Measurements from ENCODE around the gene FCGBP. TPM values are rescaled to one million over a fixed set of nuclear protein-coding genes. Genes with fewer than 3 reads are reported as not detected.

The FCGBP gene
- total RNA-seq, 1 experiment from 2014 or later, result 5.7 TPM

- no TSS peak for BruUV-seq (replicated peaks)
- POLR2A ChIA-PET, result no interaction called here
- intact Hi-C loops (cut with micrococcal nuclease), result no loop called here
- H3K4me1 ChIP-seq (ENCODE audit: control insufficient read depth in 1 of 2, insufficient read depth in 2 of 2, low read length in 2 of 2), result no peaks in the 10 kb centered on the region
- no peak overlapping the region for H3K27ac ChIP-seq (ENCODE audit: low read depth, low read length)
- RAD21 ChIA-PET (ENCODE audit: low non-redundant PET in 1 of 2, low total read pairs in 2 of 2, uncharacterized antibody in 2 of 2, unreplicated experiment in 2 of 2), result no interaction called here
- DNase-seq (ENCODE audit: low read depth, low spot score) (no peak), ATAC-seq (no peak)
- H4K20me1 ChIP-seq (ENCODE audit: insufficient read depth), result no peaks in the 10 kb centered on the region
- no peak overlapping the region for H3K4me3 ChIP-seq (replicated peaks in 1 of 2; ENCODE audit: low read depth in 1 of 2, low read length in 2 of 2)
- H3K9ac ChIP-seq (ENCODE audit: low read length), result no peak overlapping the region
- CTCF ChIA-PET, result no interaction called here
- TF ChIP-seq POLR2AphosphoS5 (IDR thresholded peaks at IDR 0.05; ENCODE audit: low read depth, low read length), result no peak
- no peak for TF ChIP-seq JUND (IDR thresholded peaks at IDR 0.05)
- no peak for TF ChIP-seq SIN3A (IDR thresholded peaks at IDR 0.05; ENCODE audit: low read depth)
- no peak for TF ChIP-seq FOSL1 (IDR thresholded peaks at IDR 0.05; ENCODE audit: low read depth)
- TF ChIP-seq CTCF (IDR thresholded peaks at IDR 0.05 in 2 of 3, conservative IDR thresholded peaks at IDR 0.05 in 1 of 3; ENCODE audit: borderline replicate concordance in 1 of 3, insufficient read depth in 1 of 3, low read depth in 2 of 3, low read length in 2 of 3), result no peak
- TF ChIP-seq ZBTB33 (IDR thresholded peaks at IDR 0.05; ENCODE audit: extremely low read depth, insufficient replicate concordance, low read length), result no peak
- no peak for TF ChIP-seq POLR2A (IDR thresholded peaks at IDR 0.05; ENCODE audit: borderline replicate concordance, extremely low read depth, insufficient read depth, insufficient read length)
- no peak for TF ChIP-seq ATF3 (IDR thresholded peaks at IDR 0.05)
- TF ChIP-seq EZH2phosphoT487 (IDR thresholded peaks at IDR 0.05; ENCODE audit: borderline replicate concordance), result no peak
- TF ChIP-seq YY1 (IDR thresholded peaks at IDR 0.05; ENCODE audit: extremely low read depth, insufficient replicate concordance, low read depth, low read length), result no peak
- no peak for TF ChIP-seq SRF (IDR thresholded peaks at IDR 0.05; ENCODE audit: low read depth)
- H3K79me2 ChIP-seq (ENCODE audit: insufficient read depth, low read length), result no peaks in the 10 kb centered on the region
- H3K27me3 ChIP-seq (ENCODE audit: insufficient read depth, low read length), result no peaks in the 10 kb centered on the region
- no peaks in the 10 kb centered on the region for H3K36me3 ChIP-seq (ENCODE audit: control insufficient read depth in 1 of 2, insufficient read depth in 2 of 2, low read length in 2 of 2)
- no peak overlapping the region for H3K4me2 ChIP-seq (ENCODE audit: low read length)
- H2AFZ ChIP-seq (ENCODE audit: low read depth, low read length, poor library complexity, severe bottlenecking), result no peak overlapping the region
- H3K9me2 ChIP-seq (ENCODE audit: insufficient read depth), result no peaks in the 10 kb centered on the region; the same call in 1 of the 2 replicates
- H3K9me3 ChIP-seq (ENCODE audit: control insufficient read depth in 1 of 2, insufficient read depth in 1 of 2, low read depth in 1 of 2, low read length in 2 of 2), result no peaks in the 10 kb centered on the region
These were observed 17.3 kb upstream of the FCGBP start for GRCh38 chr19:39951686-39952085.

All from HCT116 (cell line).